PFSK-1 (cell line): Measurements from ENCODE around the gene CLCF1.

Source experiments
- FOXP2 ChIP-seq: optimal IDR thresholded peaks from 2 replicates; pipeline ENCODE3; 2011; ENCODE audit warnings: borderline replicate concordance, control low read depth, inconsistent platforms; ENCODE audit not compliant: insufficient read depth; ENCODE audit errors: extremely low read length, extremely low read depth
- POLR2AphosphoS5 ChIP-seq: IDR thresholded peaks from 2 replicates; pipeline ENCODE4 v1.6.1; 2012; ENCODE audit warnings: low read depth, mild to moderate bottlenecking, control low read depth, low read length, moderate library complexity
- REST ChIP-seq, 2 experiments: IDR thresholded peaks; 2 replicates each; pipeline versions ENCODE4 v1.6.1 to v1.8.0; 2011 to 2012; ENCODE audit warnings: low read depth in 2 of 2, low read length in 2 of 2, control low read depth in 1 of 2, inconsistent platforms in 1 of 2, mild to moderate bottlenecking in 1 of 2, moderate library complexity in 1 of 2; ENCODE audit not compliant: insufficient read depth in 1 of 2
- SIN3A ChIP-seq: IDR thresholded peaks from 2 replicates; pipeline ENCODE4 v1.6.1; 2012; ENCODE audit warnings: mild to moderate bottlenecking, low read length, moderate library complexity, borderline replicate concordance; ENCODE audit not compliant: insufficient read depth
- TAF1 ChIP-seq: IDR thresholded peaks from 2 replicates; pipeline ENCODE4 v1.6.1; 2012; ENCODE audit warnings: low read length, control low read depth, borderline replicate concordance; ENCODE audit not compliant: insufficient read depth

Gene CLCF1

DNA sequence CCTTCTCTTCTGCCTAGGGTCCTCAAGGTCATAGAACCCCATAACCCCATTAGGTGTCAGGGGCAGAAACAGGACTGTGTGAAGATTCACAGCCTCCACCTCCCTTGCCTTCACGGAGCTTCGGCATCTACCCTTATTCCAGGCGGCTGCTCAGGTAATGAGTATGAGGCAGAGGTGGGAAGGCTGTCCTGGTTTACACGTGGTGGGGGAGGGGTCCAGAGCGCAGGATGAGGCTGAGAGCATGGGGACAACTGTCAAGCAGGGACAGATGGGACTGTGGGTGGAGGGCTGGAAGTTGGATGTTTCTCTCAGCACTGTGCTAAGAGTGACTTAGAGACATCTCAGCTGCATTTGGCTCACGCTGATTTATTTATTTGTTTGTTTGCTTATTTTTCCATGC lies 14.1 kb upstream of the CLCF1 start:
- TF ChIP-seq TAF1: no peak
- TF ChIP-seq REST (IDR thresholded peaks at IDR 0.05; ENCODE audit: insufficient read depth in 1 of 2, low read depth in 2 of 2, low read length in 2 of 2): no peak
- TF ChIP-seq SIN3A: no peak
- no peak for TF ChIP-seq FOXP2
- TF ChIP-seq POLR2AphosphoS5: no peak

DNA sequence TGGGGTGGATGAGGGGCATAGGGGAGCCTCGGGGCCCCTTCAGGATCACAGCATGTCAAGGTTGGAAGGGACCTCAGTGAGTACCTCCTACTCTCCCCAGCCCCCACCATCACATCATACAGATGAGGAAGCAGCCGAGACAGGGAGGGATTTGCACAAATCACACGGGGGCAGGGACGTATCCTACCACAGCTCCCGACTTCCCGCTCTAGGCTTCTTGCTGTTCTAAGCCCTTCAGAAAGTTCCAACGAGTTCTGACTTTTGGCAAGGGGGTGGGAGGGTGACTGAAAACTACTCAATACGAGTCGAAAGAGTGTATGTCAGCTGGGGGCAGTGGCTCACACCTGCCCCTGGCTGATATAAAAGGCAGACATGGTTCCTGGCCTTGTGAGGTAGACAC lies 13.7 kb upstream of the CLCF1 start:
- TF ChIP-seq TAF1 (peak; percentile 37; the same call in 1 of the 2 replicates), FOXP2 (no peak), REST (IDR thresholded peaks at IDR 0.05; ENCODE audit: insufficient read depth in 1 of 2, low read depth in 2 of 2, low read length in 2 of 2) (no peak), POLR2AphosphoS5 (no peak)

DNA sequence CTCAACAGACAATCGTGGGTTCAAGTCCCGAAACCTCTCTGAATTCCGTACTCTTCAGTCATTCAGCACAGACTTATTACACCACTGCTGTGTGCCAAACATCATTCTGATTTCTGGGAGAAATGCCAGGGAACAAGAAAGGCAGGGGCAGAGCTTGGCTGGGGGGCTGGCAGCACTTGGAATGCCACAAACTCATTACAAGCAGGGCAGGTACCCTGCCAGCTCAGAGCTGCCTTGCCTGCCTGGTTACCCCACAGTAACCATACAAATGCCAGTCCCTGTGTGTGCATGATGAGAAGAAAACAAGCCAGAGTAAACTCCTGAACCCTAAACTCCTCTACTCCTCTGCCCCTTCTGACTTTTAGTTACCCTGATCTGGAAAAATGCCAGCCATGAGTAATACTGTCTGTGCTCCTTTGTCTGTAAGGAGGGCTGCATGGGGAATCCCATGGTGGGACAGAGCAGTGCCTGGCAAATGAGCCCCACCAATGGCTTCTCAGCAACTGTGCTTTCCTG lies 11.5 kb upstream of the CLCF1 start:
- no peak for TF ChIP-seq REST (IDR thresholded peaks at IDR 0.05; ENCODE audit: insufficient read depth in 1 of 2, low read depth in 2 of 2, low read length in 2 of 2)
- no peak for TF ChIP-seq TAF1
- no peak for TF ChIP-seq POLR2AphosphoS5
- TF ChIP-seq FOXP2: no peak
- TF ChIP-seq SIN3A: no peak

DNA sequence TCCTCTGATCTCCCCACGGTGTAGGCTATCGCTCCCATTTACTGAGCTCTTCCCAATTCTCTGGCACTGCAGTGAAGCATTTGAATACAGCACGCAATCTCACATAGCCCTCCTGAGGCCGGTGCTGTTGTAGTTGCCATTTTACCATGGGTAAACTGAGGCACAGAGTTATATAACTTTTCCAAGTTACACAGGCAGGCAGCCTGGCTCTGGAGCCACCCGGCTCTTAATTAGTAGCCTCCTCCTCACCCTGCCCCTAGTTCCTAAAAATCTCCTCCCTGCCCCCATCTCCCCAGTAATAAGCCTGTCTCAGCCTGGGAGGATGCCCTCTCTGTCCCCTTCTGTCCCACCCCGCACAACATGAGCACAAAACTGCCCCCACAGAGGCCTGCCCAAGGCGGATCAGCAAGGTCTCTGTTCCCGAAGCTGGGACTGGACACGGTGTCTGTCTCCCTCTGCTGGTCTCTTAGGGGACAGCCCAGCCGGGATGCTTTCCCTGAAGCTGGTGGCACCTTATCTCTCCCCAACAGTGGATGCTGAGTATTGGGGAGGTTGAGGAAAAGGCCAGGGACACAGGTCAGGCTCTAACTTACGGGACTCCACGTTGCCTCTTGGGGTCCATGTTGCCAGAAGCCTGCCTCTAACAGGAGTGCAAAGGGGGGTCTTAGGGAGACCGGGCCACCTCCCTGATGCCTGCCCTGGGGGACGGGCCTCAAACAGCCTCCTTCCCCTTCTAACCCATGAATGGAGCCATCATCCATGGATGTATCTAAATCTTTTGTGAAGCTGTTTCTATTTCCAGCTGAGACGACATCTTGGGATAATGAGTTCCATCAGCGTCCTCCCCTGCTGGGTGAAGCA lies 9.1 kb upstream of the CLCF1 start:
- TF ChIP-seq SIN3A (no peak), TAF1 (no peak), FOXP2 (no peak), POLR2AphosphoS5 (no peak), REST (IDR thresholded peaks at IDR 0.05; ENCODE audit: insufficient read depth in 1 of 2, low read depth in 2 of 2, low read length in 2 of 2) (no peak)
